Epithelial cell of proximal tubule (primary cell): ENCODE data around the gene CD68. TPM values are rescaled to one million over a fixed set of nuclear protein-coding genes. Genes with fewer than 3 reads are reported as not detected.
A peak's percentile ranks its signal among the peaks of the same experiment; 100 is the strongest.

Experiments used
- DNase-seq: peaks from one replicate; pipeline ENCODE4 v3.0.0-alpha.2; 2011; ENCODE audit warnings: low read depth
- H3K4me3 ChIP-seq: 2 replicates; pipeline ENCODE4 v1.5.1; 2011; ENCODE audit warnings: low read depth, mild to moderate bottlenecking, low read length
- CTCF ChIP-seq: conservative IDR thresholded peaks from 2 replicates; pipeline ENCODE4 v1.5.1; 2012; ENCODE audit warnings: low read depth, mild to moderate bottlenecking, low read length
- total RNA-seq: library from RNA; depleted of rRNA; stranded (reverse); fragments of >200 nt; gene quantifications from 2 replicates; pipeline ENCODE4 v1.2.3, GENCODE V29; 2015

The CD68 gene
- total RNA-seq, 1 donor from 2014 or later: 16.7 TPM

- DNase-seq: no peak
- TF ChIP-seq CTCF: no peak
- no peak overlapping the region for H3K4me3 ChIP-seq
These were observed 26.8 kb downstream of the CD68 start for GRCh38 chr17:7606280-7606679.

- no peak for DNase-seq
- no peak overlapping the region for H3K4me3 ChIP-seq
- no peak for TF ChIP-seq CTCF
These were observed 31.2 kb downstream of the CD68 start for GRCh38 chr17:7610641-7611040.

DNA sequence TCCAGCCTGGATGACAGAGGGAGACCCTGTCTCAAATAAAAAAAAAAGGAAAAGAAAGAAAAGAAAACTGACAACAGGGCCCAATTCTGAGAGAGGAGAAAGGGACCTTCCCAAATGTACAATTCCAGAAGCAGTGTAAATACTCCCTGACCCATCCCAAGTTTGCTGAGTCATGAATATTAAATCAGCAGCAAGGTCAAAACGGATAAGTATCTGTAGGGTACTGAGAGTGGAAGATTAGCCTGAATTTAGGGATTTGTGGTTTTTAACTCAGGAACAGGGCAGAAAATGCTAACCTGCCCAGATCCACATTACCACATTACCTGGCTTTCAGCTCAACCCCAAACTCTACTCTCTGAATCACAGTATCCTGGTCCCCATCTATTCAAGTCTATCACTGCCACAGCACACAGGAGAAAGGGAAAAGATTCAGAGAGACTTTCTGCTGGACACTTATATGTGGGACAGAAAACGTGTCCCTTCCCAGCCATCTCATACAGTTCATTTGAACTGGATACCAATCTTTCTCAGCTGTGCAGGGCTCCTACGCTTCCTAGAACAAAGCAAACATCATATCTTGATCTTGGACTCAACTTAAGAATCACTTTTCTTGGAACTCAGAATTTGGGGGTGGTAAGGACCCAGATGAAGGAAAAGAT, 32.3 kb downstream of the CD68 start:
- no peak for DNase-seq
- no peak overlapping the region for H3K4me3 ChIP-seq
- no peak for TF ChIP-seq CTCF

DNA sequence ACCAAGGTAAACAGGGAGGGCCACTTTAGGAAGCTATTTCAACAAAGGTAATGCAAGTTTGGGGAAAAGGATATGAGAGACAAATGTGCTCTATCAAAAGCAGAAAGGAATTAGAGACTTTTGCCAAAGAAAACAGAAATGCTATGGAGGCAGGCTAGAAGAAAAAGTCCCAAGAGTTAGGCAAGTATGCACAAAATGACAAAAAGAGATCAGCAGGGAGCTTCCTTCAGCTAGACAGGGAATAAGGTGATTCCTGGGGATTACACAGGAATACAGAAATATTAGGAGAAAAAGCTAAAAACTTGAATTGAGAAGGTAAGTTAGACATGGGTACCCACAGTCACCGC, 32.8 kb downstream of the CD68 start:
- H3K4me3 ChIP-seq: no peak overlapping the region
- no peak for TF ChIP-seq CTCF
- DNase-seq: no peak

GRCh38 chr17:7613769-7614424, 34.5 kb downstream of the CD68 start:
- peak overlapping the region; percentile 92 for H3K4me3 ChIP-seq
- TF ChIP-seq CTCF: peak; percentile 22
- DNase-seq: no peak

GRCh38 chr17:7614425-7615264, 35.2 kb downstream of the CD68 start, which contains the start of gene FXR2:
Gene FXR2, minus strand, starts transcription at chr17:7614897. Its CDS starts 365 bp downstream, at chr17:7614532.
- DNase-seq: peak; percentile 93
- H3K4me3 ChIP-seq: peak within 1 kb of the TSS; percentile 92
- TF ChIP-seq CTCF: peak; percentile 59
